Measurements from ENCODE around the gene CPE. TPM values are rescaled to one million over a fixed set of nuclear protein-coding genes. Genes with fewer than 3 reads are reported as not detected.

The CPE gene
- total RNA-seq, 2 donors from 2014 or later, result 71.6 to 108 TPM

DNA sequence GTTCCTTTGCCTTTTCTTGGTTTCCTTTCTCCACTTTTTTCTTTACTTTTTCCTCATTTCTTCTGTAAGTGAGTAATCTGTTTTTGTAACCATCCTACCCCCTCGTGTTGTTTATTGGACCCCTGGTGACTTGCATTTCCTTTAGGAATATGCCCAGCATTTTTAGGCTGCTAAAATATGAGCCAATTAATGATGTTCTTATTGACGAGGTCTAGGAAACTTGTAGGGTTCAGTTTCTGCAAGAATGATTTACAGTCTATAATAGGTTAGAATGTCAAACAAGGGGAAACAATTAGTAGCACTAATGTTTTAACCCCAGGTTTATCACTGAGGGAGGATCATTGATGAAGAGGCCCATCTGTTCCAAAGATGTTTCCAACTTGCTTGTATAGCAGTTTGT, 79.0 kb downstream of the CPE start:
- Histone ChIP-seq H3K36me3 (replicated peaks in 1 of 2; ENCODE audit: insufficient read depth in 1 of 2, low read depth in 2 of 2) (no peaks in the 10 kb centered on the region), H3K4me3 (no peak overlapping the region), H3K27me3 (no peaks in the 10 kb centered on the region), H3K4me1 (peaks cover 6% of the 10 kb centered on the region), H3K9me3 (no peaks in the 10 kb centered on the region), H3K27ac (no peak overlapping the region)
- no peak for DNase-seq
- intact Hi-C loops (cut with DNase I), result no loop called here
- WGBS, 2 donors, result 30 to 50% methylated on average over 2 of the region's 2 CpGs
- no peak for ATAC-seq
- TF ChIP-seq POLR2A (IDR thresholded peaks at IDR 0.05) (no peak), CTCF (IDR thresholded peaks at IDR 0.05) (no peak)

- H3K27me3 ChIP-seq, result no peaks in the 10 kb centered on the region
- H3K4me1 ChIP-seq, result peaks cover 6% of the 10 kb centered on the region
- no peak for TF ChIP-seq POLR2A (IDR thresholded peaks at IDR 0.05)
- TF ChIP-seq CTCF (IDR thresholded peaks at IDR 0.05), result no peak
- intact Hi-C loops (cut with DNase I), result no loop called here
- DNase-seq, result no peak
- no peak for ATAC-seq
- no peaks in the 10 kb centered on the region for H3K36me3 ChIP-seq (replicated peaks in 1 of 2; ENCODE audit: insufficient read depth in 1 of 2, low read depth in 2 of 2)
- no peak overlapping the region for H3K27ac ChIP-seq
- H3K9me3 ChIP-seq, result no peaks in the 10 kb centered on the region
- no peak overlapping the region for H3K4me3 ChIP-seq
These were observed 79.7 kb downstream of the CPE start for GRCh38 chr4:165458471-165458870.

- peak in 3 of 4 donors; percentile 12 to 33 (median 15) for DNase-seq
- ATAC-seq, result peak; percentile 33
- intact Hi-C loops (cut with DNase I), result loop anchor here (5.0 kb wide), 1 partner anchor 329 kb away; no protein-coding TSS in a partner anchor
- no peak overlapping the region for H3K27ac ChIP-seq
- 62 to 64% methylated on average over 8 of the region's 8 CpGs for WGBS, 2 donors
- peaks cover 6% of the 10 kb centered on the region for H3K4me1 ChIP-seq
- no peak overlapping the region for H3K4me3 ChIP-seq
- no peak for TF ChIP-seq CTCF (IDR thresholded peaks at IDR 0.05)
- TF ChIP-seq POLR2A (IDR thresholded peaks at IDR 0.05), result no peak
- H3K9me3 ChIP-seq, result no peaks in the 10 kb centered on the region
- H3K36me3 ChIP-seq (replicated peaks in 1 of 2; ENCODE audit: insufficient read depth in 1 of 2, low read depth in 2 of 2), result no peaks in the 10 kb centered on the region
- no peaks in the 10 kb centered on the region for H3K27me3 ChIP-seq
These were observed 82.5 kb downstream of the CPE start for GRCh38 chr4:165461159-165461821.

DNA sequence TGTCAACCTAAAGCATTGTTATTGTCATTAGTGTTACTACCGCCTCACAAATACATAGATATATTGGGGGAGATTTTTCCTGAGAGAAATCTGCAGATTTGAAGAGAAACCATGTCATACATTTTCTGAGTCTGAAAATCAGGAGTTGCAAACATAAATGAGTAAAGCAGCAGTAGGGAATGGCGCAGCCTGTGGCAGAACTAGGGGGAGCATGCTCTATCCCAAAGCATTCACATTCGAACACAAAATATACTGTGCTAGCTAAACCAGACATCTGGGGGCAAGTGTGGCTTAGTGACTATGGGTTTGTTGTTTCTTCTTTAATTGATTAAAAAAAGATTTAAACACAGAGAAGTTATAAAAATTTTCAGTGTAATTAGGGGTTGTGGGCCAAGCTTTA, 83.2 kb downstream of the CPE start:
- H3K27ac ChIP-seq, result no peak overlapping the region
- ATAC-seq (no peak), DNase-seq (no peak)
- TF ChIP-seq POLR2A (IDR thresholded peaks at IDR 0.05) (no peak), CTCF (IDR thresholded peaks at IDR 0.05) (no peak)
- H3K27me3 ChIP-seq, result no peaks in the 10 kb centered on the region
- intact Hi-C loops (cut with DNase I), result loop anchor here (5.0 kb wide), 1 partner anchor 330 kb away; no protein-coding TSS in a partner anchor
- 84 to 89% methylated on average over 3 of the region's 3 CpGs for WGBS, 2 donors
- H3K36me3 ChIP-seq (replicated peaks in 1 of 2; ENCODE audit: insufficient read depth in 1 of 2, low read depth in 2 of 2), result no peaks in the 10 kb centered on the region
- H3K4me3 ChIP-seq, result no peak overlapping the region
- no peaks in the 10 kb centered on the region for H3K9me3 ChIP-seq
- H3K4me1 ChIP-seq, result peaks cover 6% of the 10 kb centered on the region

GRCh38 chr4:165464376-165464775, 85.6 kb downstream of the CPE start:
- intact Hi-C loops (cut with DNase I), result loop anchor here (5.0 kb wide), 1 partner anchor 332 kb away; no protein-coding TSS in a partner anchor
- H3K4me1 ChIP-seq, result peaks cover 6% of the 10 kb centered on the region
- no peaks in the 10 kb centered on the region for H3K36me3 ChIP-seq (replicated peaks in 1 of 2; ENCODE audit: insufficient read depth in 1 of 2, low read depth in 2 of 2)
- no peaks in the 10 kb centered on the region for H3K9me3 ChIP-seq
- no peak for DNase-seq
- H3K27ac ChIP-seq, result no peak overlapping the region
- TF ChIP-seq POLR2A (IDR thresholded peaks at IDR 0.05) (no peak), CTCF (IDR thresholded peaks at IDR 0.05) (no peak)
- no peak overlapping the region for H3K4me3 ChIP-seq
- no peaks in the 10 kb centered on the region for H3K27me3 ChIP-seq
- WGBS, 2 donors, result 39 to 50% methylated on average over 7 of the region's 7 CpGs
- ATAC-seq, result no peak

Measured in body of pancreas (tissue), 4 donors.